HG02571 (cell line): Measurements from ENCODE around the gene TCTN3.
"Not testable (repeated sequence)": the region's sequence is repeated elsewhere in the genome, so short reads cannot be mapped to it uniquely, and the experiment has no call there.

Experiments used
- ATAC-seq: cut with Tn5 transposase; IDR thresholded peaks from one replicate; pipeline ENCODE4 v1.9.1; 2021; ENCODE audit warnings: mild to moderate bottlenecking, moderate library complexity; ENCODE audit not compliant: unreplicated experiment

Gene TCTN3

GRCh38 chr10:95688648-95689047, 5.1 kb downstream of the TCTN3 start:
- ATAC-seq: no peak

DNA sequence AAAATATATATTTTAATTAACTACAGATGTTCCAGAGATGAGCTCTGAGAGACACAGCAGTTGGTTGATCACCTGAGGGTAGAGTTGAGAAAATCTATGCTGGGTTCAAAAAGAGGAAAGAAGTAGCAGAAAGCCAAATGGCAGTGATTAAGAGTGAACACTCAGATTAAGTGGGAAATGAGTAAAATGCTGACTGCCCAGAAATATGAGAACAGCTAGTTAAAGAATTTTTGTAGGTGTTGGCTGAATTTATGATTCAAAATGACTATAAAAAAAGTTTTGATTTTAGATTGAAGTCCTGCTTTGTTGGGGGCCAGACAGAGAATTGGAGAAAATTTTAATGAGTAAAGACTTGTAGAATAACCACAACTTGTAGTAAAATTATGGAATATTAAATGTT, 9.8 kb downstream of the TCTN3 start:
- no peak for ATAC-seq

DNA sequence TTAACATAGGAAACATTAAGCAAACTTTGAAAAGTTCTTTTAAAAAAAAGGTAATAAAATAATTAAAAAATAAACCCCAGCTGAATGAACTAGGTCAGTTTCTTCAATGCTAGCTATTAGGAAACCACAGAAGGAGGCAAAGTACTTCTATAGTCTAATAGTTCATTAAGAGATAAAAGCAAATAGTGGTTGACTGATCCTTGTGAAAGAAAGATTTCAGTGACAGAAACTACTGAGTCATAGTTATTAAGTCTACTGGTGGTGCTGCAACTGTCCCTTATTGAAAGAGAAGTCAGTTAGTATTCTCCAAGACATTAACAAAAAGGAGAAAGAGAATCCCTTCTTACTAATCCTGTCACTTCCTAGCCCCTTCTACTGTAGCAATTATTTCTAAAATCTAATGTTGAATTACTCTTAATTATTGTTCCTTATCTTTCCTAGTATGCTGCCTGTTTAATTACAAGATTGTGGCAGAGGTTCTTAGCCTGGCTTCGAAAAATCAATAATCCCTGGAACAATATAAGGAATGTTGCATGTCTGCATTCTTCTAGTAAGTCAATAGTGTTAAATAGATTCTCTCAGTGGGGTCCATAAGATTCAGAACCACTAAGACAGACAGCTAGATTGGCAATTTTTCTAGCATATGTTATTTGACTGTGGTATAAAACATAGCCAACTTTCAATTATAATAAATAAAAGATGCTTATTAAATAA, 18.2 kb downstream of the TCTN3 start:
- no peak for ATAC-seq

DNA sequence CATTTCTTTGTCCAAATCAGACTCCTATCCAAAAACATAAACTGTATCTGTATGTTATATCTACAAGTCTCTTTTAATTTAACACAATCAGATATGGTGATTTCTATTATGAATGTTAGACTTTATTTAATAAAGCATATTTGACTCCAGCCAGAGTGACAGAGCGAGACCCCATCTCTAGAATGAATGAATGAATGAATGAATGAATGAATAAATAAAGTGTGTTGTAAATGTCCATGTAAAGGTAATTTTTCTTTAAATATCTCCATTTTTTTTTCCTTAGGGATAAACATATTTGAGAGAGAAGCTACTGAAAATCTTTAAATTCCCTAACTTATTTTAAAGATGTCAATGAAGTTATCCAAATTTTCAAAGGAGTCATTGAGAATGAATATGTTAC, 19.1 kb downstream of the TCTN3 start:
- ATAC-seq: no peak

GRCh38 chr10:95672641-95673040, 21.1 kb downstream of the TCTN3 start:
- not testable (repeated sequence) for ATAC-seq

GRCh38 chr10:95664543-95664942, 29.2 kb downstream of the TCTN3 start:
- no peak for ATAC-seq

DNA sequence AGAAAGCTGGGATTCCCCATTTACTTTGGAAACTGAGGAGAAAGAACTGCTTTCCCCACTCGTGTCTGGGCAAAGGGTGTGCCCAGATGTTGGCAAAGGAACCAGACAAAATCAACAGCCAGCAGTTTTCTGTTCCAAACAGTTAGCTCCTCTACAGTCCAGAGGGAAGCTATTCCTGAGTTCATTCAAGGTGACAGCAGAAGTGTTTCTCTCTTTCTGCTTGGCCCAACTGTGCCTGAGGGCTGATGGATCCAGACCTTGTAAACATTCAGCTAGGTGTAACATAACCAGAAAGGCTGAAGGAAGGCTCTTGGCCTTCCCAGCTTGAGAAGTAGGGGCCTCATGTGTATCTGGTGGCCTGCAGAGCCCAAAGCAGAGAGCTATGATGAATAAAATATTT, 30.2 kb downstream of the TCTN3 start:
- no peak for ATAC-seq

DNA sequence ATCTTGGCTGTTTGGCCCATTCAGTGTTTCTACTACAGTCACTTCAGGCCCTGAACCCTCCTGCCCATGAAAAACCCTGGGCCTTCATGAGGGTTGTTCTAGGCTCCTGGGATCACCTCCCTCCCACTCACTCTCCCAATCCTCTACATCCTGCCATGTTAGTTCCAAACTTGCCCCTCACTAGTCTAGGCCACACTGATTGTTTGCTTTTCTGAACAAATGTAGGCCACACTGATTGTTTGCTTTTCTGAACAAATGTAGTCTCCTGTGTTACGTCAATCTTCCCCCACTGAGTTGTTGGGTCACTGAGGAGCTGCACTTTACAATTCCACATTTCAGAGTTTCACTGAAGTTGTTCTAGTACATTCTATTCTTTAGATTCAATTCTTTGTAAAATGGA, 31.9 kb downstream of the TCTN3 start:
- no peak for ATAC-seq

- ATAC-seq: no peak
Measured at GRCh38 chr10:95660283-95660682, 33.4 kb downstream of the TCTN3 start.

- no peak for ATAC-seq
Measured at GRCh38 chr10:95657250-95657649, 36.5 kb downstream of the TCTN3 start.

DNA sequence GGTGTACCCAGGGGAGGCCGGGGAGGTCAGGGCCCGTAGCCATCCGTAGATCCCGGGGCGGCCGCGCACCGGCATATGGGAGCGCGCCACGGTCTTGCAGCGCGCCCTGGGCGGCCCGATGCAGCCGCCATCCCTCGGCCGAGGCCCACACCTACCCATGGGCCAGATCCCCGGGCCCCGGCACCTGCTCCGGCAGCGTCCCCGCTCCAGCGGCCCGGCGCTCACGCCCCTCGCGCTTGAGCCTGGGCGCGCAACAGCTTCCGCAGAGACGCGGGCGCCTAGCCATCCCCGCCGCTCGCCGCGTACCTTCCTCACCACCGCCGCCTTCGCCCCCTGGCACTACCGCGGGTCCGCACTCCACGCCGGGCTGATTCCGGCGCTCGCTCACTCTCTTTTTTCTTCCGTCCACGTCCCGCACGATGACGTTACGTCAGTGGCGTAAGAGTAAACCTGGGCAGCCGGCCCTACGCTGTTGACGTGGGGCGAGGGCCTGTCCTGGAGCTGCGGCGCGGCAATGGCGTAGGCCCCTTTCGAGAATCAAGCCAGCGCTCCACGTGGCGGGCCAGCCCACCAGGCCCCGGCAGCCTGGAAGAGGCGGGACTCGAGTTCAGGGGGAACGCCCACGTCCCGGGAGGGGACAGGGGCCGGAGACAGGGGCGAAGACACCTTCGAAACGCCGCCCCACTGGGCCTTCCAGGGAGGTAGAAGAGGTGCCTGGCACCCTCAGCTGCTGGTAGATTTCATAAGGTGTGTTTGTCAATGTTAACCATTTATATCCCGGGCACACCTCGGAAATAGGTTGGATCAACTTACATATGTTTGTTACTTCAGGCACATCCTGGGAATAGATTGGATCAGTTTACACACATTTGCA, 37.2 kb downstream of the TCTN3 start, which contains the start of gene ALDH18A1:
TSS of gene ALDH18A1 (minus strand) at position 421 of the 874 bp plus-strand sequence. CDS start 3,334 bp downstream, outside the sequence.
- peak; percentile 88 for ATAC-seq

DNA sequence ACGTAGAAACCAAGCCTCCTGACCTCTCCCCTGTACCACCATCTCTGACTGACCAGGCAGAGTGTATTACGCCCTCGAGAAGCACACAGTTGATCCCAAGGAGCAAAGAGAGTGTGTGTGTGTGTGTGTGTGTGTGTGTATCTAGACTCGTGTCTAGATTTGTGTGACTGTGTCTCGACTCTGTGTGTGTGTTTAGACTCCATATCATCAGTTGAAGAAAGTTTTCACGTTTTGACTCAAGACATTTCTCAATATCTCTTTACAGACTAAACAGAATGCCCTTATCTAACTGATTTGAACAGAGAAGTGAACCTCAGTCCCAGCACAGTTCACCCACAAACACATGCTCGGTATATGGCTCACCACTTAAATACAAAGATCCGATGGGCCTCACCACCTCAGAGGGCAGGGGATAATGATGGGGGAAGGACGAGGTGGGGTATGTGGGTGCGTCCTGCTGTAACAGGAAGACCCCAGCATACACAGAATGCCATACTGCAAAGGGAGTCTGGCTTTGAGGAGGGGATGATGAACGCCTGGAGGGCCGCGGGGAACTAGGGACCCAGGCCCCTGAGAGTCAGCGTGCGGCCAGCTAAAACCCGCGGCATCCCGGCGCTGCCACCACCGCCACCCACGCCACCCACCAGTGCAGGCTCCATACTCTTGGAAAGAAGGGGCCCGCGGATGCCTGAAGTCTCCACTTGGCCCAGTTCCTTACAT, 38.0 kb downstream of the TCTN3 start:
- ATAC-seq: peak; percentile 11

- no peak for ATAC-seq
Measured at GRCh38 chr10:95653895-95654294, 39.8 kb downstream of the TCTN3 start.

- no peak for ATAC-seq
Measured at GRCh38 chr10:95651346-95652060, 42.2 kb downstream of the TCTN3 start.

DNA sequence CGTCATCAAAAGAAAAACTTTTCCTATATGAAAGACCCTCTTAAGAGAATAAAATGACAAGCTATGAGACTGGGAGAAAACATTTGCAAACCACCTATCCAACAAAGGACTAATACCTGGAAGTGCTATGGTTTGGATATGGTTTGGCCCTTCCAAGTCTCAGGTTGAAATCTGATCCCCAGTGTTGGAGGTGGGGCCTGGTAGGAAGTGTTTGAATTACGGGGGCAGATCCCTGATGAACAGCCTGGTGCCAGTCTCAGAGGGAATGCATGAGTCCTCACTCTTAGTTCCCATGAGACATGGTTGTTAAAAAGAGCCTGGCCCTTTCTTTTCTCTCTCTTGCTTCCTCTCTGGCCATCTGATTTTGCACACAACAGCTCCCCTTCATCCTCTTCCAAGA, 43.5 kb downstream of the TCTN3 start:
- ATAC-seq: no peak

DNA sequence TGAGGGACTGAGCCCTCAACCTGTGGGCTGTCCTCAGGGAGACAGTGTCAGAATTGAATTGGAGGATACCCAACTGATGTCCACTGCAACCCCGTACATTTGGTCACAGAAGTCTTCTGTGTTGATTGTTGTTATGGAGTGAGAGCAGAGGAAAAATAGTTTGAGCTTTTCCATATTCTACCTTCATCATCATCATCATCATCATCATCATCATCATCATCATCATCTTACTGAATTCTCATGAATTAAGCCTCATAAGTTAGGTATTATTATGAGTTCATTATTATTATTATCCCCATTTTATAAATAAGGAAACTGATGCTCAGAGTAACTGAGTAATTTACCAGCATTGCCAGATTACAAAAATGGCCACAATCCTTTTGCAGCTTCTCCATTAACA, 45.6 kb downstream of the TCTN3 start:
- ATAC-seq: no peak

DNA sequence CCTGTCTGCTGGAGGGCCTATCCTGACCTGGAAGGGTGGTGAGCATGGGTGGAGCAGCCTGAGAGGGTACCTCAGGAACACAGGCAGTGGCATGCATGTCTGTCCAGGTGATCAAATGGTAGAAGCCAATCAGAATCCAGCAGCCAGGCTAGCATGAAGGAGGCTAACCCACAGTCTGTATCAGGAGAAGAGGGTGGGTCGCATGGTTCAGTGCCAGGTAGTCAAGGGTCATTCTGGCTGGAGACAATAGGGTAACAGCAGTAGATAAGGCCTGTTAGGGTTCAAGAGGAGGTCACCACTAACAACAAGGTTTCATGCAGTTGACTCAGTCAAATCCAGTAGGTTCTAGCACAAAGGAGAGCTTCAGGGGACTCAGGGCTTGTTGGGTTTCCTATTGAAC, 47.6 kb downstream of the TCTN3 start:
- ATAC-seq: no peak

DNA sequence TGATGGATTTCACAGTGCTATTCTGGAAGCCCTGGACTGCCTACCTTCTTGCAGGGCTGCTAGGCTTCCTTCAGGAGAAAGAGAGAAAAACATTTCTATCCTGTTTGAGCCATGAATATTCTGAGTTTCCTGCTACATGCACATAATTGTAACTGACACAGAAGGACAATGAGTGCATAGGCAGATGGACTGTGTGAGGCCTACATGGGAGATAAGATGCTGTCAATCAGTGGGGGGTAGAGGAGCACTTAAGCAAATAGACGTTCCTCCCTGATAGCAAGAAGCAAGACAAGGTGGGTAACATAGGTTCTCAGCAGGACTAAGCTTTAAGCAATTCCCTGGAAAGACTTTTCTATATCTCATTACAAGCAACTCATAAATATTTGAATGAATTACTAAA, 48.8 kb downstream of the TCTN3 start:
- ATAC-seq: no peak

DNA sequence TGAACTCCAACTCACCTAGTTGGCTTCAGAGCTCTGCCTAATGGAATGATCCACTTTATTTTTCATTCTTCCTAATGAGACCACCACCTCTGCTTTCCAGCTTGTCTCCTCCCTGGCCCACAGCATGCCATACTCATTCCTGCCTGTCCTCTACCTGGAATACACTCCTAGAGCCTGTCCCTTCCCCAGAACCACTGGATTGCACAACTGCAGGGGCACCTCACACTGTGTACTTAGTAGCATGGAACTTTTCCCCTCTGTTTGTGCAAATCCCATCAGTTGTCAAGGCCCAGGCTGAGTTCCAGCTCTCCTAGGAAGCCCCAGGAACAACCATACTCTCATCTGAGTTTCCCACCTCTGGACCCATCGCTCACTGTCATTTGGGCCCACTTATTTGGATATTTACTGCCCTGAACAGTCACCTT, 52.8 kb downstream of the TCTN3 start:
- ATAC-seq: no peak

- ATAC-seq: no peak
Measured at GRCh38 chr10:95637911-95638310, 55.8 kb downstream of the TCTN3 start.

- ATAC-seq: no peak
Measured at GRCh38 chr10:95637140-95637539, 56.6 kb downstream of the TCTN3 start.
